Measurements from ENCODE around the gene GRK5.
"Not testable (repeated sequence)": the region's sequence is repeated elsewhere in the genome, so short reads cannot be mapped to it uniquely, and the experiment has no call there.

GRK5 gene

GRCh38 chr10:119239015-119239414 is 31.6 kb downstream of the GRK5 start:
- not testable (repeated sequence) for H3K9me3 ChIP-seq (ENCODE audit: control insufficient read depth, low read length); H3K27ac ChIP-seq (ENCODE audit: low read depth, low read length, severe bottlenecking); H3K4me3 ChIP-seq (ENCODE audit: extremely low read depth, insufficient read depth, low read length, poor library complexity, severe bottlenecking); H3K36me3 ChIP-seq (ENCODE audit: control insufficient read depth, insufficient read depth, low read length)
- 90 to 92% methylated on average over 2 to 5 of the region's 6 CpGs for WGBS, 2 experiments (ENCODE audit: insufficient coverage in 2 of 2)
- H3K4me1 ChIP-seq (ENCODE audit: control insufficient read depth, insufficient read depth, low read length, poor library complexity, severe bottlenecking), result peaks cover 12% of the 10 kb centered on the region

GRCh38 chr10:119239630-119240029 is 32.3 kb downstream of the GRK5 start:
- peaks cover 12% of the 10 kb centered on the region for H3K4me1 ChIP-seq (ENCODE audit: control insufficient read depth, insufficient read depth, low read length, poor library complexity, severe bottlenecking)
- not testable (repeated sequence) for H3K27ac ChIP-seq (ENCODE audit: low read depth, low read length, severe bottlenecking); H3K36me3 ChIP-seq (ENCODE audit: control insufficient read depth, insufficient read depth, low read length); H3K9me3 ChIP-seq (ENCODE audit: control insufficient read depth, low read length); H3K4me3 ChIP-seq (ENCODE audit: extremely low read depth, insufficient read depth, low read length, poor library complexity, severe bottlenecking)
- WGBS, 2 experiments (ENCODE audit: insufficient coverage in 2 of 2), result no CpG with 5 or more reads among the region's 4 CpGs

GRCh38 chr10:119241066-119241465 is 33.7 kb downstream of the GRK5 start:
- H3K27ac ChIP-seq (ENCODE audit: low read depth, low read length, severe bottlenecking), result no peak overlapping the region
- H3K9me3 ChIP-seq (ENCODE audit: control insufficient read depth, low read length), result no peaks in the 10 kb centered on the region
- 94% methylated on average over 11 of the region's 12 CpGs for WGBS, 2 experiments (ENCODE audit: insufficient coverage in 2 of 2)
- no peaks in the 10 kb centered on the region for H3K36me3 ChIP-seq (ENCODE audit: control insufficient read depth, insufficient read depth, low read length)
- peaks cover 12% of the 10 kb centered on the region for H3K4me1 ChIP-seq (ENCODE audit: control insufficient read depth, insufficient read depth, low read length, poor library complexity, severe bottlenecking)
- no peak overlapping the region for H3K4me3 ChIP-seq (ENCODE audit: extremely low read depth, insufficient read depth, low read length, poor library complexity, severe bottlenecking)

GRCh38 chr10:119242186-119242585 is 34.8 kb downstream of the GRK5 start:
- Histone ChIP-seq H3K36me3 (ENCODE audit: control insufficient read depth, insufficient read depth, low read length) (no peaks in the 10 kb centered on the region), H3K9me3 (ENCODE audit: control insufficient read depth, low read length) (no peaks in the 10 kb centered on the region)

GRCh38 chr10:119243488-119243887 is 36.1 kb downstream of the GRK5 start:
- Histone ChIP-seq H3K36me3 (ENCODE audit: control insufficient read depth, insufficient read depth, low read length) (no peaks in the 10 kb centered on the region), H3K9me3 (ENCODE audit: control insufficient read depth, low read length) (no peaks in the 10 kb centered on the region), H3K4me1 (ENCODE audit: control insufficient read depth, insufficient read depth, low read length, poor library complexity, severe bottlenecking) (peaks cover 14% of the 10 kb centered on the region), H3K4me3 (ENCODE audit: extremely low read depth, insufficient read depth, low read length, poor library complexity, severe bottlenecking) (no peak overlapping the region), H3K27ac (ENCODE audit: low read depth, low read length, severe bottlenecking) (no peak overlapping the region)
- WGBS, 2 experiments (ENCODE audit: insufficient coverage in 2 of 2), result 59 to 73% methylated on average over 2 of the region's 2 CpGs

More at GRCh38 chr10:119242186-119242585, 34.8 kb downstream of the GRK5 start:
- Histone ChIP-seq H3K4me3 (ENCODE audit: extremely low read depth, insufficient read depth, low read length, poor library complexity, severe bottlenecking) (no peak overlapping the region), H3K4me1 (ENCODE audit: control insufficient read depth, insufficient read depth, low read length, poor library complexity, severe bottlenecking) (peaks cover 20% of the 10 kb centered on the region), H3K27ac (ENCODE audit: low read depth, low read length, severe bottlenecking) (no peak overlapping the region)
- WGBS, 2 experiments (ENCODE audit: insufficient coverage in 2 of 2), result 48 to 50% methylated on average over 6 of the region's 7 CpGs

- Histone ChIP-seq H3K27ac (ENCODE audit: low read depth, low read length, severe bottlenecking) (no peak overlapping the region), H3K4me3 (ENCODE audit: extremely low read depth, insufficient read depth, low read length, poor library complexity, severe bottlenecking) (no peak overlapping the region), H3K36me3 (ENCODE audit: control insufficient read depth, insufficient read depth, low read length) (no peaks in the 10 kb centered on the region), H3K9me3 (ENCODE audit: control insufficient read depth, low read length) (no peaks in the 10 kb centered on the region), H3K4me1 (ENCODE audit: control insufficient read depth, insufficient read depth, low read length, poor library complexity, severe bottlenecking) (peaks cover 11% of the 10 kb centered on the region)
- 80 to 86% methylated on average over 1 of the region's 1 CpG for WGBS, 2 experiments (ENCODE audit: insufficient coverage in 2 of 2)
Measured at GRCh38 chr10:119243967-119244366, 36.6 kb downstream of the GRK5 start.

GRCh38 chr10:119245272-119245671 is 37.9 kb downstream of the GRK5 start:
- Histone ChIP-seq H3K9me3 (ENCODE audit: control insufficient read depth, low read length) (no peaks in the 10 kb centered on the region), H3K36me3 (ENCODE audit: control insufficient read depth, insufficient read depth, low read length) (no peaks in the 10 kb centered on the region), H3K4me1 (ENCODE audit: control insufficient read depth, insufficient read depth, low read length, poor library complexity, severe bottlenecking) (peaks cover 14% of the 10 kb centered on the region), H3K27ac (ENCODE audit: low read depth, low read length, severe bottlenecking) (no peak overlapping the region), H3K4me3 (ENCODE audit: extremely low read depth, insufficient read depth, low read length, poor library complexity, severe bottlenecking) (no peak overlapping the region)
- WGBS, 2 experiments (ENCODE audit: insufficient coverage in 2 of 2), result 100% methylated on average over 2 of the region's 5 CpGs; no CpG with 5 or more reads in 1 of the 2 experiments

GRCh38 chr10:119246862-119247549 is 39.6 kb downstream of the GRK5 start:
- WGBS, 2 experiments (ENCODE audit: insufficient coverage in 2 of 2), result 92 to 94% methylated on average over 5 to 7 of the region's 16 CpGs
- Histone ChIP-seq H3K9me3 (ENCODE audit: control insufficient read depth, low read length) (no peaks in the 10 kb centered on the region), H3K4me1 (ENCODE audit: control insufficient read depth, insufficient read depth, low read length, poor library complexity, severe bottlenecking) (peaks cover 31% of the 10 kb centered on the region), H3K4me3 (ENCODE audit: extremely low read depth, insufficient read depth, low read length, poor library complexity, severe bottlenecking) (no peak overlapping the region), H3K27ac (ENCODE audit: low read depth, low read length, severe bottlenecking) (no peak overlapping the region), H3K36me3 (ENCODE audit: control insufficient read depth, insufficient read depth, low read length) (no peaks in the 10 kb centered on the region)

- peaks cover 35% of the 10 kb centered on the region for H3K4me1 ChIP-seq (ENCODE audit: control insufficient read depth, insufficient read depth, low read length, poor library complexity, severe bottlenecking)
- H3K27ac ChIP-seq (ENCODE audit: low read depth, low read length, severe bottlenecking), result no peak overlapping the region
- no peaks in the 10 kb centered on the region for H3K9me3 ChIP-seq (ENCODE audit: control insufficient read depth, low read length)
- H3K36me3 ChIP-seq (ENCODE audit: control insufficient read depth, insufficient read depth, low read length), result no peaks in the 10 kb centered on the region
- no peak overlapping the region for H3K4me3 ChIP-seq (ENCODE audit: extremely low read depth, insufficient read depth, low read length, poor library complexity, severe bottlenecking)
Measured at GRCh38 chr10:119247550-119247894, 40.2 kb downstream of the GRK5 start.

- H3K27ac ChIP-seq (ENCODE audit: low read depth, low read length, severe bottlenecking), result no peak overlapping the region
- H3K36me3 ChIP-seq (ENCODE audit: control insufficient read depth, insufficient read depth, low read length), result no peaks in the 10 kb centered on the region
- 80 to 100% methylated on average over 1 of the region's 3 CpGs for WGBS, 2 experiments (ENCODE audit: insufficient coverage in 2 of 2)
- no peaks in the 10 kb centered on the region for H3K9me3 ChIP-seq (ENCODE audit: control insufficient read depth, low read length)
- H3K4me1 ChIP-seq (ENCODE audit: control insufficient read depth, insufficient read depth, low read length, poor library complexity, severe bottlenecking), result peaks cover 42% of the 10 kb centered on the region
- H3K4me3 ChIP-seq (ENCODE audit: extremely low read depth, insufficient read depth, low read length, poor library complexity, severe bottlenecking), result no peak overlapping the region
Measured at GRCh38 chr10:119248184-119248583, 40.8 kb downstream of the GRK5 start.

- no peaks in the 10 kb centered on the region for H3K9me3 ChIP-seq (ENCODE audit: control insufficient read depth, low read length)
- peaks cover 43% of the 10 kb centered on the region for H3K4me1 ChIP-seq (ENCODE audit: control insufficient read depth, insufficient read depth, low read length, poor library complexity, severe bottlenecking)
- H3K27ac ChIP-seq (ENCODE audit: low read depth, low read length, severe bottlenecking), result no peak overlapping the region
- 86 to 88% methylated on average over 1 to 2 of the region's 4 CpGs for WGBS, 2 experiments (ENCODE audit: insufficient coverage in 2 of 2)
- no peaks in the 10 kb centered on the region for H3K36me3 ChIP-seq (ENCODE audit: control insufficient read depth, insufficient read depth, low read length)
- no peak overlapping the region for H3K4me3 ChIP-seq (ENCODE audit: extremely low read depth, insufficient read depth, low read length, poor library complexity, severe bottlenecking)
Measured at GRCh38 chr10:119248681-119249080, 41.3 kb downstream of the GRK5 start.

Data from mesodermal cell (in vitro differentiated cells).